Measurements from ENCODE around the gene FOXP2.
"Not testable (repeated sequence)": the region's sequence is repeated elsewhere in the genome, so short reads cannot be mapped to it uniquely, and the experiment has no call there.

The FOXP2 gene

GRCh38 chr7:114507381-114507780 is 92.8 kb downstream of the FOXP2 start:
- no peak for DNase-seq

DNA sequence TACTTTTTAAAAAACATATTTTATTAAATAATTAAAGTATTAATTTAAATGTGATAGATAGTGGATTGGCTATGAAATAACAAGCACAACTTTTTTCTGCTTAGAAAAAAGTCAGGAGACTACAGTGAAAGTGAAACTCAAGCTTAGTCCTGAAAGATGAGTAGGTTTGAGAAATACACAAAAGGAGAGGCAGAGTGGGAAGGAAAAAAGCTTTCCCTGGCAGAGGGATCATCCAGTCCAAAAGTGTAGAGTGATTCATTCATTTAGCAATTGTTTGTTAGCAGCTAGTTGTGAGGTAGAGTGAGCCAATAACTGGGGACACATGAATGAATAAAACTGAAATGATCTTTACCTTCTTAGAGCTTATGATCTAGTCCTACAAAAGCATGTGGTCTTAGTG is 93.5 kb downstream of the FOXP2 start:
- DNase-seq = no peak

DNA sequence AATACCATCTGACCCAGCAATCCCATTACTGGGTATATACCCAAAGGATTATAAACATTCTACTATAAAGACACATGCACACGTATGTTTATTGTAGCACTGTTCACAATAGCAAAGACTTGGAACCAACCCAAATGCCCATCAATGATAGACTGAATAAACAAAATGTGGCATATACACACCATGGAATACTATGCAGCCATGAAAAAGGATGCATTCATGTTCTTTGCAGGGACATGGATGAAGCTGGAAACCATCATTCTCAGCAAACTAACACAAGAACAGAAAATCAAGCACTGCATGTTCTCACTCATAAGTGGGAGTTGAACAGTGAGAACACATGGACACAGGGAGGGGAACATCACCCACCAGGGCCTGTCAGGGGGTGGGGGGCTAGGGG is 96.2 kb downstream of the FOXP2 start:
- not testable (repeated sequence) for DNase-seq

DNA sequence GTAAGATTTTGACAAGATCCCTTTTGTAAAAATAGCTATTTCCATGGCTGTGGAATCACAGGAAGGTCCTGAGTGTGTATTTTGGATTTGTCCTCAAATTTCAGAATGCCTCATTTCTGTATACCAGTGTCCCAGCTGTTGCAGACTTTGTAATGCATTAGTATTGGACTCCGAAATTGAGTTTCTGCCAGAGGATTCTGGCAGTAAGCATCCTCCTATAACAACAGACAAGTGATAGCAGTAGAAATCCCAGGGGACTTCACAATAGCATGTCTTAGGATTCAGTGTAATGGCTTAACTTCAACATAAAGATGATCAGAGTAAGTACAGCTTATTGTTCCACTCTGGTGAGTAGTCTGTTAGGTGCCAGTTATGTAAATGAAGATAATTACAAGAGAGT is 104.6 kb downstream of the FOXP2 start:
- DNase-seq = no peak

- no peak for DNase-seq
These were observed 107.5 kb downstream of the FOXP2 start for GRCh38 chr7:114522081-114522480.

DNA sequence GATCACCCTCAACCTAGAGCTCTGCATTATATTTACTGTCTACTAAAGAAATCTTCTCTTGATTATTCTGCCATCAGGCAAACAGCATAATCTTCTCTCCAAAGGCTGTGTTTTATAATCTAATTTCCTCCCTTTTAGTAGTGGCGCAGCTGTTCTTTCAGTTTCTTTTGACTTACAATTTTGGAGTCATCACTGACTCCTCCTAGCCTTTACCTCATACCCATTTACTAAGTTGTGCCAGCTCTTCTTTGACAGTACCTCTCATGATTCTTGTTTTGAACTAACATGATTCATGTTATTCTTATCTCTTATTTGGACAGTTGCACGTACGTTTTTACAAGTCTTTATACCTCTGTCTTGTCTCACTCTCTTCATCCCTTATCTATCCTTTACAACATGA is 113.0 kb downstream of the FOXP2 start:
- no peak for DNase-seq

DNA sequence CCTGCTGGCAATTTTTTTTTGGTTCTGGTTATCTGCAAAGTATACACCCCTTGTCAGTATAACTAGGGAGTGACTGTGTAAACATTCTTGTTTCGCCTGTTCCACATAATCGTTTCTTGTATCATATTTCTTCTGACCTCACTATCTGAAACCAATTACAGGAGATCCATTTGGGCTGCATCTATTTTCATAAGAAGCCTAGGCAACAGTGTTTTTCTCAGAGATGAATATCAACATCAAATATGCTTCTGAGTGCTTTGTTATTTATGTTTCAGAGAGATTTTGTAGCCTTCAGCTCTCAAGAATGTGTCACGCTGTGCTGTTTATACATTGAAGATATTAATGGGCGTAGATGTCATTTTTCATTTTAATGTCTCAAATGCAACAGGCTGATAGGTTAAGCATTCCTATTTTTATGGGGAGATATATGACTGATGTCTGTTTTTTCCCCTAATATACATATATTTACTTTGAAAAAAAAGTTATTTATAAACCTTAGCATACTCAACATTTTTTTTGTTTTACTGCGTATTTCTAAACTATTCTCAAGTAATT is 115.5 kb downstream of the FOXP2 start:
- DNase-seq = no peak

GRCh38 chr7:114531326-114531725 is 116.7 kb downstream of the FOXP2 start:
- no peak for DNase-seq

GRCh38 chr7:114533131-114533530 is 118.5 kb downstream of the FOXP2 start:
- DNase-seq = no peak

- DNase-seq = no peak
These were observed 120.3 kb downstream of the FOXP2 start for GRCh38 chr7:114534953-114535352.

GRCh38 chr7:114539575-114539974 is 125.0 kb downstream of the FOXP2 start:
- DNase-seq = no peak

DNA sequence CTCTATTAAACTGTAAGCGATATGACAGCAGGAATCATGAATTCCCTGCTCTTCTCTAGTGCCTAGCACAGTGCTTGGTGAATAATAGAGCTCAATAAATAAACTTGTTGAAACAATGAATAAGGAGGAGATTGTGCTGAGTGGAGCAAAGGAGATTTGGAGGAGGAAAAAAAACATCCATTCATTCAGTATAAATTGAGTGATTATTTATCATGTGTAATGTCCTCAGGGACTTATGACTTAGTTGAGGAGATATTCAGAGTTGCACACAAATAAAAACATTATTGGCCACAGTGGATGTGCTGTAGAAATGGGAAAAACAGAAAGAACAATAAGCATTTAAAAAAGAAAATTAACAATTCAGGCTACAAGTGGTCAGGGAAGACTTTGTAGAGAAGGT is 125.7 kb downstream of the FOXP2 start:
- no peak for DNase-seq

- not testable (repeated sequence) for DNase-seq
These were observed 132.7 kb downstream of the FOXP2 start for GRCh38 chr7:114547346-114547745.

GRCh38 chr7:114548081-114548980 is 133.7 kb downstream of the FOXP2 start:
- DNase-seq = no peak

DNA sequence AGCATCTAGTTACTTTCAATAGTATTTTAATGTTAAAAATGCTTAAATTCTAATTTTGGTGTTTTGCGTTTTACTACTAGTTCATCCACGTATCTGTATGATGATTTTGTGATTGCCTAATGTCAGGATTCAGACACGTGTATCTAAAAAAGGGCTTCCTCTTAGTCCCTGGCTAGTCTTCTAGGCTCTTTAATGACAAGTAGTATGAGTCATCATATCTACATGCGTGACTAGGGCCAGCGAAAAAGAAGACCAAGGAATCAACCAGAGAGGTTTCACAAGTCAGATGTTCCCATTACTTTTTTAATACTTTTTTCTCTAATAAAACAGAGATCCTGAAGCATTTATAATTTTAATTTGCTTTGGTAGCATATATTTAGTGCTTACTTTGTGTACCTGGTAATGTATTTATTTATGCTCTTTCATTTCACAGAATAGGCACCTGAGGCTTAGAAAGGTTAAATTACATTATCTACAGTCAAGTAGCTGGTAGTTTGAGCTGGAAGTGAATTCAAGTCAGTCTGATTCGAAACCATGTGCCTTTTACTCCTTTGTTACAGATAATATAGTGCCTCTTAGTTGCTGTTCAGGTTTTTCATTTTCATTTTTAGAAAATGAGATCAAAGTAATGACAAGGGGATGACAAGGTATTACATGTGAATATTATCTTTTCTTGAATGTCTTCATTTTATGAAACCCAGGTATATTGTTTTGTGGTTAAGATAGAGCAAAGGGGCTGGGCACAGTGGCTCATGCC is 140.3 kb downstream of the FOXP2 start:
- no peak for DNase-seq

- no peak for DNase-seq
These were observed 152.8 kb downstream of the FOXP2 start for GRCh38 chr7:114567416-114567815.

GRCh38 chr7:114569220-114569619 is 154.6 kb downstream of the FOXP2 start:
- no peak for DNase-seq

DNA sequence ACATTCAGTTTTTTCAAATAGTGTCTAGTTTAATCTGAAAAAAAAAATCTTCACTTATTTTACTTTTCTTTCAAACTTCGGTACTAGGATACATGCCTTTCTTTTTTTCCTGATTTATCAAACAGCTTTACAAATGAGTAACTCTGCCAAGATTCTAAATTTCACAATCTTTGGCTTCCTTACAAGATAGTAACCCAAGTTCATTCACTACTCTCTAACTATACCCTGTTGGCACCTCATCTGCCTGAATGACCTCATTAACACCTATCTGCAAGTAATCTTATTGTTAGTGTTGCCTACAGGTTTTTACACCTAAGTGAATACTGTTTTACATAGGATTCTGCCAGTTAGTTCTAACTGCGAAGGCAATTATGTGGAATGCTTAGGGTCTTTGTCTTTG is 159.8 kb downstream of the FOXP2 start:
- no peak for DNase-seq

GRCh38 chr7:114575098-114575497 is 160.5 kb downstream of the FOXP2 start:
- no peak for DNase-seq

DNA sequence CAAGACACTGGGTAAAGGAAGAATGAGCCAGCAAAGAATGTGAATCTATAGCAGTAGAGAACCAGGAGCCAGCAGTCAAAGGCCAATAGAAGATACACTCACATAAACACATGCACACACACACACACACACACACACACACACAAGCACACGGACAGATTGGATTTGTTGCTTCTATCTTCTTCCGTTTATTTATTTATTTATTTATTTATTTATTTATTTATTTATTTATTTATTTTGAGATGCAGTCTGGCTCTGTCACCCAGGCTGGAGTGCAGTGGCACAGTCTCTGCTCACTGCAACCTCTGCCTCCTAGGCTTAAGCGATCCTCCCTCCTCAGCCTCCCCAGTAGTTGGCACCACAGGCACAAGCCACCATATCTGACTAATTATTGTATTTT is 166.3 kb downstream of the FOXP2 start:
- not testable (repeated sequence) for DNase-seq

DNA sequence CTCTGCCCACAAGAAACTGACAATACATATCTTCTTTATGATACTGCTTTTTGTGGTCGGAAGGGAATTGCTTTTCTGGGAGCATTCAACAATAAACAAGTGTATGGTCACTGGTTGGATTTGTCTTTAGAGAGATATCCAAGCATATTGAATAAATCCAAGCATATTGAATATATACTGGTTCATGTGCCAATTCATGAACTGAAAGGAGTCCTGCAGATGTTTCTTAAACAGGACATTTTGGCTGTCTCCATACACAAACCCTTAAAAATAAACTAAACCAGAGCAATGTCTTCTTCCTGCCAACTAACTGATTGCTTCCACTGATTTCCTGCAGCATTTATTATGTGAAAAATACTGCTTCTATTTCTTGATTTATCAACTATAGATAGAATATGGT is 173.9 kb downstream of the FOXP2 start:
- DNase-seq = no peak

DNA sequence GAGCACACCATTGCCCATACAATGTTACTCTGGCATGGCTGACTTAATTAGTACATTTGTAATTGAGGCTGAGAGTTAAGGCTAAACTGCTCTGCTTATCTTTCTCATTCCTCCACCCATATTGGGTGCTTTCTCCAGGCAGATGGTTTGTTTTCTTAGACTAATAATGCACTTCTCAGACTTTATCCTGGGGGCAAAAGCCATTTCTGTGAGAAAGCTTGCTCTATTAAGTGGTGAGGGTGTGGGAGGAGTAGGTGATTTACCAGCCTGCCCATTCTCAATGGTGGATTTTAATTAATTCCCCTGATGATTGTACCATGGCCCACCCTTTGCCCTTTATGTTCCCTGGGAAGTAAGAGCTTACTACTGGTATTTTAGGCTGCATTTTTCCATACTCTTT is 174.8 kb downstream of the FOXP2 start:
- no peak for DNase-seq

DNA sequence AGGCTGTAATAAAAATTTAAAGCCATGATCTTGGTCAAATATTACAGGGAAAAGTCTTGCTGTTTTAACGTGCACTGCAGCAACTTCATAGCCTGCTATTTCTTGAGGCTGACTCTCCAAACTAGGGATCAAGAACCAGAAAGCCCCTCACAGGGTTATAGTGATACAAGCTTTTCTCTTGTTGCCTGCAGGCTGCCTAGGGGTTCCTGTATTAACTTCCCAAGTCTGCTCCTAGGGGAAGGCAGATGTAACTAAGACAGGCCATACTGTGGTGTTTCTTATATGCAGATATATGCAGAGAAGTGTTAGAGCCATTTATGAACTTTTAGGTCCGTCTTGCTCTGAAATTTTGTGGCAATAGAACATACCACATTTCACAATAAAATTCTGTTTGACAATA is 175.7 kb downstream of the FOXP2 start:
- DNase-seq = no peak

DNA sequence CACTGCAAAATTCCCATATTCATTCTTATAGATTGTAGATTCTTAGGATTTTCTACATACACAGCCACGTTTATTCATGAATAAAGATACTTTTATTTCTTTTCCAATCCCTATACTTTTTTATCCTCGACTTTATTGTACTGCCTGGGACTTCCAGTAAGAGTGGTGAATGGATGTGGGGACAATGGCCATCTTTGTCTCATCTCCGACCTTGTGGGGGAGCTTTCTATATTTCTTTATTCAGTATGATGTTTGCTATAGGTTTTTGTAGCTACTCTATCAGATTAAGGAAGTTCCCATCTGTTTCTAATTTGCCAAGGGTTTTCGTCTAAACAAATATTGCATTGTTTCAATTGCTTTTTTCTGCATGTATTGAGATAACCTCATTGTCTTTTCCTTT is 184.3 kb downstream of the FOXP2 start:
- DNase-seq = no peak
